GM19328 (cell line): Measurements from ENCODE around the gene SMKR1.
A peak's percentile ranks its signal among the peaks of the same experiment; 100 is the strongest.
"Not testable (repeated sequence)": the region's sequence is repeated elsewhere in the genome, so short reads cannot be mapped to it uniquely, and the experiment has no call there.

Source experiments
- ATAC-seq: cut with Tn5 transposase; IDR thresholded peaks from one replicate; pipeline ENCODE4 v1.9.1; 2021; ENCODE audit warnings: mild to moderate bottlenecking, moderate library complexity; ENCODE audit not compliant: unreplicated experiment

Gene SMKR1

DNA sequence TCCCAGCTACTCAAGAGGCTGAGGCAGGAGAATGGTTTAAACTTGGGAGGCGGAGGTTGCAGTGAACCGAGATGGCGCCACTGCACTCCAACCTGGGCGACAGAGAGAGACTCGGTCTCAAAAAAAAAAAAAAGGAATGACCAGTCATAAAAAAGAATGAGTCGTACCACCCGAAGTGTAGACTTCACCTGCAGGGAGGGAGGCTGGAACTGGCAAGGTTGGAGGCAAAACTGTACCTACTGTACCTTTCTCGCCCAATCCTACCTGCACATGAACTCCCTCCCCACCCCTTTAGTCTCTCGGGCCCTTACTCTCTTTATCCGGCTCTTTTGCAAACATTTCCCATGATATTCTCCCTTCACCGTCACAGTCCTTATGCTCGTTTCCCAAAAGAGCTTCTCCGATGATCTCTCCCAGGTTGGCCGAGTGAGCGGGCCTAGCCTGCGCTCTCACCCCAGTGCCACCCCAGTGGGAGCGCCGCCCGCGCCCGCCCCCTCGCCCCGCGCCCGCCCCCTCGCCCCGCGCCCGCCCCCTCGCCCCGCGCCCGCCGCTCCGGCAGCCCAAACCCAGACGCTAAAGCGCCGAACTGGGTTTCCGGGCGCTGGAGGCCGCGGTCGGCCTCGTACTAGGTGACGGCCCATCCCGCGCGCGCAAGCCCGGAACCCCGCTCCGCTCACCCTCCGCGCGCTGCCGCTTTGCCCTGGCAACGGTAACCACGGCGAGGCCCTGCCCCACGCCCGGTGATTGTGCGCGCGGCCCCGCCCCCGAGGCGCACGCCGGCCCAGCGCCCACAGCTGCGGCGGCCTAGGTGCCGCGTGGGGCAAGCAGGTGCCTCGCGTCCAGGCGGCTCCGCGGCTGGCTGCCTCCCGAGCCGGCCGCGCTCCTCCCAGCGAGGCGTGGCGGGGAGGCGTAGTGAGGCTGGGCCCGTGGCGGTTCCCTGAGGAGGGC, at the start of gene SMKR1:
Gene SMKR1, plus strand, starts transcription at position 772 of the 948 bp plus-strand sequence. CDS start 294 bp downstream, outside the sequence.
- ATAC-seq = peak; percentile 77

GRCh38 chr7:129452589-129453231, 49.6 kb upstream of the SMKR1 start:
- ATAC-seq = no peak

DNA sequence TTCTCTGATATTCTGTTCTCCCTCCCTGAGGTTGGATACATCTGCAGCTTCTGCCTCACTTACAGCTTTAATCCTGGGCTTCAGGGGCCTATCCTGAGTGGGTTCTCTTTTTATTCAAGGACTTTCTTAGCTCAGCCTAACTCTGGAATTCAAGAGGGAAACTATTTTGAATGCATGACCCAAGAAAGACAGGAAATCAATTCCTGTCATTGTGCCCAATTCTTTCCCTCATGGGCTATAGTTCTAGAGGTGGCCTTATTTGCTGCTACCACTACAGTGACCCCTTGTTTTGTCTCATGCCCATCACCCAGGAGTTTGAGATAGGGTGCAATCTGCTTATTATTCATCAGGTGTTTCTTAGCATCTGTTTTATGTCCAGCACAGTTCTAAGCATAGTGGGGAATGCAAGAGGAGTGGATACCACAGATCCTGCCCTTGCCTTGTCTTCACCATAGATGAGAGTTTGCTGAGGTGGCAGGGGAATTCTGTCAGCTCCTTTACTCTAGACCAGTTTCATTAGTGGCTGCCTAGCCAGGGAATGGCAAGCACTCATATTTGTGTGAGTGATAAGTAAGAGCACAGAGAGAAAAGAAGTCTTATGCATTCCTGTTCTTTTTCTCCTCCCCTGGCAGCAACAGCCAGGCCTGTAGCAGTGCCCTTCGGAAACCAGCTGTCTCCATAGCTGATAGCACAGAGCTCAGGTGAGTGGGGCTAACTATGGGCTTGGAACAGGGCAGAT, 48.7 kb upstream of the SMKR1 start:
- no peak for ATAC-seq

DNA sequence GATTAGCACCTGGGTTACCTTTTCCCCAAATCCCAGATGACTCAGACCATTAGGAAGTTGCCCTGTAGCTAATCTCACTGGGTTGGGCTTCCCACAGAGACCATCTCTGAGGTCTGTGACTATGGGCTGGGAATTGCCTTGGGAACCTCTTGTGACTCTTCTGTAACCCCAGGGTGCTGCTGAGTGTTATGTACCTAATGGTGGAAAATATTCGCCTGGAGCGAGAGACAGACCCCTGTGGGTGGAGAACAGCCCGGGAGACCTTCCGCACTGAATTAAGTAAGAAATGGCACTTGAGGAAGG, 48.1 kb upstream of the SMKR1 start:
- no peak for ATAC-seq

GRCh38 chr7:129456421-129456820, 45.9 kb upstream of the SMKR1 start:
- no peak for ATAC-seq

DNA sequence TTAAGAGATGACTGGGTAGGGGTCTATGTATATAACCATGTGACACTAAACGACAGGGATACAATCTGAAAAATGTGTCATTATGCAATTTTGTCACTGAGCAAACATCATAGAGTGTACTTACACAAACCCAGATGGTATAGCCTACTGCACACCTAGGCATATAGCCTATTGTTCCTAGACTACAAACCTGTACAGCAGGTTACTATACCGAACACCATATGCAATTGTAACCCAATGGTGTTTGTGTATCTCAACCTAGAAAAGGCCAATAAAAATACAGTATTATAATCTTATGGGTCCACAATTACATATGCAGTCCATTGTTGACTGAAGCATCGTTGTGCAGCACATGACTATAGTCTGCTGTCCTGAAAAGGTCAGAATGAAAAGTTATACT, 45.2 kb upstream of the SMKR1 start:
- ATAC-seq = no peak

DNA sequence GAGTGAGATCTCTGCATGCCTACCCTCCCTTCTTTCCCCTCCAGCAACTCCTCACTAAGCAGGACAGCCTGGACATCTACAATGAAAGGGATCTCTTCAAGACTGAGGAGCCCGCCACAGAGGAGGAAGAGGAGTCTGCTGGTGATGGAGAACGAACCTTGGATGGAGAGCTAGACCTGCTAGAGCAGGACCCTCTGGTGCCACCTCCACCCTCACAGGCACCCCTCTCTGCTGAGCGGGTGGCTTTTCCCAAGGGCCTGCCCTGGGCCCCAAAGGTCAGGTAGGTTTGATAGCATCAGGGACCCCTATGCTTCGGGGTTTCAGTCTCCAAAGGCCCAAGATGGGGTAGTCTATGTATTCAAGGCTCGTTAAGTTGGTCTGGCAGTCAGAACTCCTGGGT, 44.2 kb upstream of the SMKR1 start:
- no peak for ATAC-seq

DNA sequence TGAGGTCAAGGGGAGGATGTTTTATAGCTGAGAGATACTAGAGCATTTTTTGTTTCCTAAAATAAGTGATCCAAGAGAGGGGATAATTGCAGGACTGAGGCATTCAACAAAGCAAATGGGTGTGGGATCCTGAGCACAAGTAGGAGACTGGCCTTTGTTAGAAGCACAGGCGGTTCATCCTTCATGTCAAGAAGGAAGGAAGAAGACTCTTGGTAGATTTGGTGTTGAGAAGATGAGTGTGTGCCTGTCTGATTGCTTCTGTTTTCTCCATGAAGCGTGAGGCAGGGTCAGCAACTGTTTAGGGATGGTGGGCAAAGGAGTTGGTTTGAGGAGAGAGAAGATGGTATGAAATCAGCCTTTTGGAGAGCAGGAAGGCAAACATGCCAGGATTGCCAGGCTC, 40.5 kb upstream of the SMKR1 start:
- ATAC-seq = no peak

GRCh38 chr7:129462420-129462819, 39.9 kb upstream of the SMKR1 start:
- no peak for ATAC-seq

- no peak for ATAC-seq
Measured at GRCh38 chr7:129464194-129464593, 38.1 kb upstream of the SMKR1 start.

DNA sequence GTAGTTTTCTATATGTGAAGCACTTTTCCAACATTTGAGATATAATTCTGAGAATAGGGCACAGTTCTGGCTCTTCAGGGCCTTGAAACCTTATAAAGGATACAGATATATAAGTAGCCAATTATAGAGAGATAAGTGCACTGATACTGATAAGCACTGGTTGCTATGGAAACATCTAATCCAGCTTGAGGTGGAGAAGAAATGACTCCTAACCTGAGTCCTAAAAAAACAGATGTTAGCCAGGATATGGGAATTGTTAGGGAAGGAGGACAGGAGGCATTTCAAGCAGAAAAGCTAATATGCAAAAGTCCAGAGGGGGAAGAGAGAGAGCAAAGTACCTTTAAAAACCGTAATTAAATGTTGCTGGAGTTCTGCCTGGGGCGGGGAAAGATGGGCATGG, 37.3 kb upstream of the SMKR1 start:
- no peak for ATAC-seq

DNA sequence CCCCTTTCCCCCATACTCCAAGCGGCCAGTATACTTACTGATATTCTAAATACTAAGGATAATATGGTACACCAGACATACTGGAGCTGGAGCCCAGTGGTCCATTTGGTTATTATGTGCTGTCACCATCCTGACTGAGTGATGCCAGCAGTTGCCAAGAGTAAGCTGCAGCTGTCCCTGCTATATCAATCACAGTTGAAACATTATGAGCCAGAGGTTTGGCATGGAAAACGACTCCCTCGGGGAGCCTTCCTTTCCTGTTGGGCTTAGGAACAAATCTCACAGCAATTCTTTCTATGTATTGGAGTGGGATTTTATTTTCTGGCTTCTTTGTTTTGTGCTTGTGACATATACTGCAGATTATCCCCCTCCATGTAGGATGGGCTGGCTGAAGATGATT, 35.5 kb upstream of the SMKR1 start:
- ATAC-seq = no peak

DNA sequence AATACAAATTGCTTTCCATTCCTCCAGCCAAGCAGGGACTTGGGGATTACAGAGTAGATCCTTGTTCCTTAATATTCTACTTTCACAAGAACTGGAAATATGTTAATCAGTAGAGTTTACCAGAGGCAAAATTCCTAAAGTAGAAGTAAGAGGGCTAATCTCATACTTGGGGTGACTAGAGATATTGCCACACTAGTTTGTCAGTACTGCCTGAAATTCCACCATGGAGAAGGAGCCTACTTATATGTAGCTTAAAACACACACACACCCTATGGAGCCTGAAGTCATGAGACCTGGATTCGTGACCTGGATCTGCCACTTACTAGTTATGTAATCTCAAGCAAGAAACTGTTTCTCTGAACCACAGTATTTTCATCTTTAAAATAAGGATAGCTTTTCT, 34.2 kb upstream of the SMKR1 start:
- ATAC-seq = no peak

DNA sequence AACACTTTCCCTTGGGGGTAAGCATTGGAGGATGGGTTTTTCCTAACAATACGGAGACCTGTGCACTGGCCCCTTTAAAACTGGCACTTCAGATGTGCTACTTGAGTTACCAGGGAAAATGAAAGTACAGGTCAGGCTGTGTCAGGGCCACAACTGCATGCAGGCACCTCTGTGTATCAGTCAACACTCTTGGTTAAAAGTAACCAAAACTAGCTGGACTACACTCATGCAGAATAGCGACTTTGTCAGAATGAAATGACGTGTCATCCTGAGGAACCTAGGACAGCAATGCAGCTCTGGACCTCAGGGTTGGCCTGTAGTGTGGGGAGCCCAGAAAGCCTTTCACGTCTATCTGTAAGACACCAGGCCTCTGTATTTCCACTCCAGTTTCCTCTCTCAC, 33.8 kb upstream of the SMKR1 start:
- no peak for ATAC-seq

GRCh38 chr7:129469930-129470329, 32.4 kb upstream of the SMKR1 start:
- no peak for ATAC-seq

GRCh38 chr7:129470411-129470810, 31.9 kb upstream of the SMKR1 start:
- ATAC-seq = no peak

- ATAC-seq = no peak
Measured at GRCh38 chr7:129471402-129471827, 30.9 kb upstream of the SMKR1 start.

GRCh38 chr7:129475931-129476330, 26.4 kb upstream of the SMKR1 start:
- not testable (repeated sequence) for ATAC-seq

DNA sequence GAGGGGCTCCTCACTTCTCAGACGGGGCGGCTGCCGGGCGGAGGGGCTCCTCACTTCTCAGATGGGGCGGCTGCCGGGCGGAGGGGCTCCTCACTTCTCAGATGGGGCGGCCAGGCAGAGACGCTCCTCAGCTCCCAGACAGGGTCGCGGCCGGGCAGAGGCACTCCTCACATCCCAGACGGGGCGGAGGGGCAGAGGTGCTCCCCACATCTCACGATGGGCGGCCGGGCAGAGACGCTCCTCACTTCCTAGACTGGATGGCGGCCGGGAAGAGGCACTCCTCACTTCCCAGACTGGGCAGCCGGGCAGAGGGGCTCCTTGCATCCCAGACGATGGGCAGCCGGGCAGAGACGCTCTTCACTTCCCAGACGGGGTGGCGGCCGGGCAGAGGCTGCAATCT, 25.9 kb upstream of the SMKR1 start:
- ATAC-seq = not testable (repeated sequence)

GRCh38 chr7:129479831-129480230, 22.5 kb upstream of the SMKR1 start:
- no peak for ATAC-seq

DNA sequence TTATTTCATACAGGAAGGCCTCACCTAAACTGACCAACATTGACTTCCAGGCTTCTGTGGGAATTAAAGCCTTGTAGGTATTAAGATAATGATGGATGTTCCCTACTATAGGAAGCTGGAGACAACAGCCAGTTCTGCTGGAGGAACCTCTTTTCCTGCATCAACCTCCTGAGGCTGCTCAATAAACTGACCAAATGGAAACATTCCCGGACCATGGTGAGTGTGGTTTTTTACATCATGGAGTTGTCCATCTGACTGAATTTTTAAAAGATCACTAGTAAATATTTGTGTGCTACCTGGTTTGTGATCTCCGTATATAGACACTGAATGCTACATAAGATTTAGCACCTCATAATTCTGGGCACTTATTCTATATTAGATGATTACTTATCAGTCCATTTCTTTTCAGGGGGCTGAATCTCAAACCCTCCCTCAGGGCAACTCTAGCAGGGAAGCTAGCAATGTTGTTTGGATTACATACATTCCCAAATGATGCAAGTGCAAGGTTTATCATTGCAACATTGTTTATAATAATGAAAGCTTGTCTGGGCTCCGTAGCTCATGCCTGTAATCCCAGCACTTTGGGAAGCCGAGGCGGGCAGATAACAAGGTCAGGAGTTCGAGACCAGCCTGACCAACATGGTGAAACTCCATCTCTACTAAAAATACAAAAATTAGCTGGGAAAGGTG, 21.5 kb upstream of the SMKR1 start:
- ATAC-seq = no peak
